ENCODE data around the gene RBBP8. TPM values are rescaled to one million over a fixed set of nuclear protein-coding genes. Genes with fewer than 3 reads are reported as not detected.

Gene RBBP8
- total RNA-seq, 1 experiment from 2014 or later, result 57.6 TPM

GRCh38 chr18:23066060-23066459, 132.9 kb downstream of the RBBP8 start:
- peaks cover 8% of the 10 kb centered on the region; the same call in 1 of the 2 replicates for H3K9me3 ChIP-seq (replicated peaks)
- no peak overlapping the region for H3K27ac ChIP-seq
- no peak for DNase-seq (ENCODE audit: low read depth in 1 of 2, low spot score in 2 of 2)
- H3K27me3 ChIP-seq (replicated peaks), result no peaks in the 10 kb centered on the region
- no peak overlapping the region for H3K4me3 ChIP-seq
- no peaks in the 10 kb centered on the region for H3K4me1 ChIP-seq (replicated peaks)
- H3K36me3 ChIP-seq, result no peaks in the 10 kb centered on the region

DNA sequence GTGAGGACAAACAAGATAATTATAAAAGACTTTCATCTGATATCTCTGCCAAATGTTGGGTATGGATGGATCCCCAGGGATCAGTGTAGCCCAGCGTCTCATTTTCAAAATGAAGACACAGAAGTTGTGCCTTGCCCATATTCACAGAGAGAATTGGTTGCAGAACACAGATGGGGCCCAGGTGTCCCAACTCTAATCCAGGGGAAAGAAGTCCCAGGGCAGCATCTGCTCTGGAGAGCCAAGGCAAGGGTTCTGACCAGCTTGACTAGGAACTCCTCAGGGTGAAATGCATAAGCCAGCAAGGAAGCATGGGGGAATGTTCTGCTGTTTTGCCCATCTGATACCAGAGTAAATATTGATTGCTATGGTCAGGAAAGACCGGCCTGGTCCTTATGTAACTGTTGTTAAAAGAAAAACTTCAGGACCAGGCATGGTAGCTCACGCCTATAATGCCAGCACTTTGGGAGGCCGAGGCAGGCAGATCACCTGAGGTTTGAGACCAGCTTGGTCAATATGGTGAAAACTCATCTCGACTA, 133.4 kb downstream of the RBBP8 start:
- H3K4me3 ChIP-seq, result no peak overlapping the region
- H3K27me3 ChIP-seq (replicated peaks), result no peaks in the 10 kb centered on the region
- no peak for DNase-seq (ENCODE audit: low read depth in 1 of 2, low spot score in 2 of 2)
- no peak overlapping the region for H3K27ac ChIP-seq
- no peaks in the 10 kb centered on the region for H3K36me3 ChIP-seq
- H3K4me1 ChIP-seq (replicated peaks), result no peaks in the 10 kb centered on the region
- H3K9me3 ChIP-seq (replicated peaks), result peaks cover 8% of the 10 kb centered on the region; the same call in 1 of the 2 replicates

- H3K27me3 ChIP-seq (replicated peaks), result no peaks in the 10 kb centered on the region
- no peak overlapping the region for H3K27ac ChIP-seq
- no peaks in the 10 kb centered on the region for H3K4me1 ChIP-seq (replicated peaks)
- no peaks in the 10 kb centered on the region for H3K36me3 ChIP-seq
- H3K4me3 ChIP-seq, result no peak overlapping the region
- peaks cover 8% of the 10 kb centered on the region; the same call in 1 of the 2 replicates for H3K9me3 ChIP-seq (replicated peaks)
- DNase-seq (ENCODE audit: low read depth in 1 of 2, low spot score in 2 of 2), result no peak
Observed at GRCh38 chr18:23067236-23067635, 134.1 kb downstream of the RBBP8 start.

DNA sequence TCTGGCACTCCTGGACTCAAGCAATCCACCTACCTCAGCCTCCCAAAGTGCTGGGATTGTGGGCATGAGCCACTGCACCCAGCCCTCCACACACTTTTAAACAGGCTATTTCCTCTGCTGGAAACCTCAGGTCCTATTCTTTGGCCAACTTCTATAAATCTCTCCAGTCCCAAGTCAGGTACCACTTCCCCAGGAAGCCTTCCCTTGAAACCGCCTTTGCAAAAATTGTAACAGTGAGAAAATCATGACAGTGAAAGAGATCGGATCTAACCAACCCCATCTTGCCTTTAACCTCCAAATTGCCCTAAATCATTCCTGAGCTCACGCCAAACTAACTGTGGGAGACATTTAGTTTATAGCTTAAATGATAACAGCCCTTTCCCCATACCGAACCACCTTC, 134.9 kb downstream of the RBBP8 start:
- no peak for DNase-seq (ENCODE audit: low read depth in 1 of 2, low spot score in 2 of 2)
- Histone ChIP-seq H3K4me3 (no peak overlapping the region), H3K9me3 (replicated peaks) (peaks cover 7% of the 10 kb centered on the region; the same call in 1 of the 2 replicates), H3K27ac (no peak overlapping the region), H3K27me3 (replicated peaks) (no peaks in the 10 kb centered on the region), H3K36me3 (no peaks in the 10 kb centered on the region), H3K4me1 (replicated peaks) (no peaks in the 10 kb centered on the region)

GRCh38 chr18:23068570-23069310, 135.6 kb downstream of the RBBP8 start:
- no peaks in the 10 kb centered on the region for H3K4me1 ChIP-seq (replicated peaks)
- H3K36me3 ChIP-seq, result no peaks in the 10 kb centered on the region
- 0 out of 2 replicates have a peak, but pooled peaks cover under 1% of the 10 kb centered on the region for H3K9me3 ChIP-seq (replicated peaks)
- H3K27me3 ChIP-seq (replicated peaks), result no peaks in the 10 kb centered on the region
- H3K4me3 ChIP-seq, result no peak overlapping the region
- H3K27ac ChIP-seq, result no peak overlapping the region
- DNase-seq (ENCODE audit: low read depth in 1 of 2, low spot score in 2 of 2), result no peak

DNA sequence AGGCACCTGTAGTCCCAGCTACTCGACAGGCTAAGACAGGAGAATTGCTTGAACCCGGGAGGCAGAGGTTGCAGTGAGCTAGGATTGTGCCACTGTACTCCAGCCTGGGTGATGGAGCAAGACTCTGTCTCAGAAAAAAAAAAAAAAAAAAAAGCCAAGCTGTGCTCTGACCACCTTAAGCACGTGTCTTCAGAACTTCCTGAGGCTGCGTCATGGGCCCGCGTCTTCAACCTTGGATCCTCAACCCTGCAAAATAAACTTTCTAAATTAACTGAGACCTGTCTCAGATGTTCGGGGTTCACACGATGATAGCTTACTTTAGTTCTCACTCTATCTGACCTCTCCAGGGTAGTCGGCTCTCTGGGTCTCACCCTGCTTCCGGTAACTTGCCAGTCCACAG, 136.4 kb downstream of the RBBP8 start:
- Histone ChIP-seq H3K4me1 (replicated peaks) (no peaks in the 10 kb centered on the region), H3K27me3 (replicated peaks) (no peaks in the 10 kb centered on the region), H3K36me3 (no peaks in the 10 kb centered on the region), H3K9me3 (replicated peaks) (no peaks in the 10 kb centered on the region), H3K27ac (no peak overlapping the region), H3K4me3 (no peak overlapping the region)
- no peak for DNase-seq (ENCODE audit: low read depth in 1 of 2, low spot score in 2 of 2)

DNA sequence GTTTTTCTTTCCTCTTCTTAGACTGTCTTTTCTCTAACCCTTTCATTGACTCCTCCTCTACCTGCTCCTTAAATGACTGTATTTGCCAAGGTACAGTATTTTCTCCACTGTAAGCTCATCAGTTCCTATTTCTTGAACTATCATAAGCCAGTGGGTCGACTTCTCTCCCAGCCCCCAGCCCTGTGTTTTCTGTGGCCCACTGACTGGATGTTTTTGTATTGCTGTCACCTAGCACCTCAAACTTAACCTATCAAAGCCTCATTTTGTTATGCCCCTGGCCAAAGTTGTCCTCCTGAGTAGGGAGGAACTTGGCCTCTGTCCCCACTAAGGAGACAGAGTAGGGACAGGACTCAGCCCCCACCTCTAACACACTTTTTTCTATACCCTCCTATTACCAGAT, 136.8 kb downstream of the RBBP8 start:
- no peaks in the 10 kb centered on the region for H3K36me3 ChIP-seq

GRCh38 chr18:23071285-23071684, 138.2 kb downstream of the RBBP8 start:
- DNase-seq (ENCODE audit: low read depth in 1 of 2, low spot score in 2 of 2), result no peak
- H3K27me3 ChIP-seq (replicated peaks), result no peaks in the 10 kb centered on the region
- H3K9me3 ChIP-seq (replicated peaks), result no peaks in the 10 kb centered on the region
- H3K4me1 ChIP-seq (replicated peaks), result no peaks in the 10 kb centered on the region
- H3K27ac ChIP-seq, result no peak overlapping the region
- H3K36me3 ChIP-seq, result no peaks in the 10 kb centered on the region
- H3K4me3 ChIP-seq, result no peak overlapping the region

More for the DNA sequence above, 136.8 kb downstream of the RBBP8 start:
- Histone ChIP-seq H3K9me3 (replicated peaks) (no peaks in the 10 kb centered on the region), H3K4me1 (replicated peaks) (no peaks in the 10 kb centered on the region), H3K27me3 (replicated peaks) (no peaks in the 10 kb centered on the region), H3K4me3 (no peak overlapping the region), H3K27ac (no peak overlapping the region)
- DNase-seq (ENCODE audit: low read depth in 1 of 2, low spot score in 2 of 2), result no peak

DNA sequence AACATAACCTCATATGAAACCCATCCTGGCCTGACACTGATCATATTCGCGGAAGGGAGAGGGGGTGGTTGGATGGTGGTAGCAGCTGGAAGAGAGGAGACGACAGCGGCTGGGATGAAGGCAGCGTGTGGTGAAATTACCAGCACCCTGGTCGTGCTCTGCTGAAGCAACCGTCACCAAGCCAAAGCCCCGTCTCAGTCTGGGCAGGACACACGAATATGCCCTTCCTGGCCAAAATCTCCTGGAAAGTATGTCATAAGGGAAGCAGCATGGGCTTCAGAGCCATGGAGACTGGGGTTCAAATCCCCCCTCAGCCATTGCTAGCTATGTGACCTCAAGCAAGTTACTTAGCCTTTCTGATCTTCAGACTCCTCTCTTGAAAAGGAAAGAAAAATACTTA, 139.0 kb downstream of the RBBP8 start:
- H3K27ac ChIP-seq, result no peak overlapping the region
- H3K36me3 ChIP-seq, result no peaks in the 10 kb centered on the region
- H3K9me3 ChIP-seq (replicated peaks), result no peaks in the 10 kb centered on the region
- no peak for DNase-seq (ENCODE audit: low read depth in 1 of 2, low spot score in 2 of 2)
- H3K4me3 ChIP-seq, result no peak overlapping the region
- no peaks in the 10 kb centered on the region for H3K4me1 ChIP-seq (replicated peaks)
- no peaks in the 10 kb centered on the region for H3K27me3 ChIP-seq (replicated peaks)

DNA sequence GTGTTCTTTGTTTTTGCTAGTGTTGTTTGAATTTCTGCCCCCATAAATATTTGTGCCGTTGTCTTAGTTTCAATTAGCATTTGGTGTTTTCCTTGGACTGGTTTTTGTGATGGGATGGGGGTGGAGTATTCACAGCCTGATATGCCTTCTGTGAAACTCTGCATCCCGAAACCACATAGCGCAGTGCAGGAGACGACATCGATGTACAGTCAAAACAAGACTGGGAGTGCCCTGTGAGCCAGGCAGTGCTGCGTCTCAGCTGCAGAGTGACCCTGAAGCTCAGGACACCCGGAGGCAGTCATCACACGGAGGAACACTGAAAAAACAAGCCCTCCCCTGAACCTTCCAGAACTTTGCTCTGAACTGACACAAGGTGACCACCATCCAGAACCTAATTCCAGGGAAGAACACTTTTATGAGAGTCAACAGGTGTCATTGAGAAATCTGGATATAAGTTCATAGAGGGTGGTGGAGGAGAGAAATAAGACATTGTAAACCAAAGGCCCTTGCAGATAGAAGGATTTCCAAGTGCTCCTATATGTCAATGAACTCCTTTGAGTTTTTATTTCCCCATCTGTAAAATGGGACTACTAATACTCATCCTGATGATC, 141.0 kb downstream of the RBBP8 start:
- Histone ChIP-seq H3K9me3 (replicated peaks) (no peaks in the 10 kb centered on the region), H3K4me3 (no peak overlapping the region), H3K36me3 (no peaks in the 10 kb centered on the region), H3K27ac (no peak overlapping the region), H3K27me3 (replicated peaks) (no peaks in the 10 kb centered on the region), H3K4me1 (replicated peaks) (peaks cover 18% of the 10 kb centered on the region)
- no peak for DNase-seq (ENCODE audit: low read depth in 1 of 2, low spot score in 2 of 2)

Other genes with a start within 250 kb of the RBBP8 start
- gene CABLES1, start 202.2 kb downstream of the RBBP8 start, total RNA-seq (2014; rRNA removed; shearing (Covaris generic)), result 3.2 and 5.1 TPM in 2 replicates

All from SJSA1 (cell line).